A204.1 (cell line): Measurements from ENCODE around the gene SNAP47.

Experiments used
- FAIRE-seq: peaks from 2 replicates; lab custom pipeline; 2012; peaks lifted over from hg19 to GRCh38; lab: Jason Lieb, UNC

The SNAP47 gene

GRCh38 chr1:227798078-227798802 is 63.0 kb downstream of the SNAP47 start:
- no peak for FAIRE-seq

- FAIRE-seq = no peak
Observed at GRCh38 chr1:227799756-227800155, 64.5 kb downstream of the SNAP47 start.

DNA sequence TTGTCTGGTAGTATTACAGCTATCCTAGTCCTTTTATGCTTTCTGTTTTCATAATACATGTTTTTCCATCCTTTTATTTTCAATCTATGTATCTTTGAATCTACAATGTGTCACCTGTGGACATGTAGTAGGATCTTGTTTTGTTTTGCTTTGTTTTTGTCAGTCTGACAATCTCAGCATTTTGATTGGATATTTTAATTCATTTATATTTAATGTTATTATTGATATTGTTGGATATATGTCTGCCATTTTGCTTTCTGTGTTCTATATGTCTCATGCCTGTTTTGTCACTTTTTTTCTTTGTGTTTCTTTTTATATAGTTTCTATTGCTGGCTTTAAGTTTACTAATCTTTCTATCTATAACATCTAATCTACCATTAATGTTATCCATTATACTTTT is 68.7 kb downstream of the SNAP47 start:
- FAIRE-seq = peak; percentile 81

- no peak for FAIRE-seq
Observed at GRCh38 chr1:227805606-227806197, 70.5 kb downstream of the SNAP47 start.

DNA sequence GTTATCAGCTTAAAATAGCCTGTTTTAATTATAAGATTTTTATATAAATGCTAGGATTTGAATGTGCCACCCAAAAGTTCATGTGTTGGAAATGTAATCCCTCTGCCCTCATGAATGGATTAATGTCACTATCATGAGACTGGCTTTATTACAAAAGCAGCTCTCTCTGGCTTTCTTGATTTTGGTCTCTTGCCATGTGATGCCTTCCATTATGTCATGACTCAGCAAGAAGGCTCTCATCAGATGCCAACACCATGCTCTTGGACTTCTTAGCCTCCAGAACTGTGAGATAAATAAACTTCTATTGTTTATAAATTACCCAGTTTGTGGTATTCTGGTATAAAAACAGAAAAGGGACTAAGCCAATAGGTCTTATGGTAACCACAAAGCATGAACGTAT is 73.3 kb downstream of the SNAP47 start:
- no peak for FAIRE-seq

DNA sequence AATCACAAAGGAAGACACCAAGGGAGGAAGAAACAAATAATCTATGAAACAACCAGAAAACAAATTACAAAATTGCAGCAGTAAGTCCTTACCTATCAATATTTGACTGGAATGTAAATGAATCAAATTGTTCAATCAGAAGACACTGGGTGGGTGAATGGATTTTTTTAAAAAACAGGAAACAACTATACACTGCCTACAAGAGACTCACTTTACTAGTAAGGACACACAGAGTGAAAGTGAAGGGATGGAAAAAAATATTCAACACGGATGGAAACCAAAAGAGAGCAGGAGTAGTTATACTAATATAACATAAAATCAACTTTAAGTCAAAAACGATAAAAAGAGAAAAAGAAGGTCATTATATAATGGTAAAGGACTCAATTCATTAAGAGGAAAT is 73.8 kb downstream of the SNAP47 start:
- FAIRE-seq = no peak

- no peak for FAIRE-seq
Observed at GRCh38 chr1:227813962-227814361, 78.7 kb downstream of the SNAP47 start.

- no peak for FAIRE-seq
Observed at GRCh38 chr1:227815468-227816409, 80.5 kb downstream of the SNAP47 start, which contains the start of gene PRSS38. TSS of gene PRSS38 (plus strand) at chr1:227815675. CDS start at chr1:227815717, 42 bp downstream.

DNA sequence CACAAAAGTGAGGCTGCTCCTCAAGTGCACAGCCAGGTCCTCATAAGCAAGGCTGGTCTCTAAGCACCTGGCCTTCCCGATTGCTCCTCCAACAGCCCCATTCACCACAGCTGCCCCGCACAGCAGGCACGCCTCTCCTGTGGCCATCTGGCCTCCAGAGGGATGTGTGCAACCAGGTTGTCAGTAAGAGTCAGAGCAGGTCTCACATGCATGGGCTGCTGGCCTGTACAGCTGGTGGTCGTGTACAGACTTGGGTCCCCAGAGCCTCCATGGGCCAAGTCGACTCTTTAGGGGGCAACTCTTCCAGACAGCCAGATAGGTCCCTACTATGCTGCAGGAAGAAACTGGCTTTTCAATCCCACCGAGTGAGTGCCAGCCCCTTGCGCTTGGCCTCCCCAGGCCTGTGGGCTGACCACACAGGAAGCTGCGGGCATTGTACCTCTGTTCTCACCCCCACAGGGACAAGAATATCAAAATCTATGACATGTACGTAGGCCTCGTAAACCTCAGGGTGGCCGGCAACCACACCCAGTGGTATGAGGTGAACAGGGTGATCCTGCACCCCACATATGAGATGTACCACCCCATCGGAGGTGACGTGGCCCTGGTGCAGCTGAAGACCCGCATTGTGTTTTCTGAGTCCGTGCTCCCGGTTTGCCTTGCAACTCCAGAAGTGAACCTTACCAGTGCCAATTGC is 81.7 kb downstream of the SNAP47 start:
- FAIRE-seq = no peak

GRCh38 chr1:227823537-227823936 is 88.3 kb downstream of the SNAP47 start:
- FAIRE-seq = no peak

- no peak for FAIRE-seq
Observed at GRCh38 chr1:227824204-227824603, 89.0 kb downstream of the SNAP47 start.

GRCh38 chr1:227828786-227829185 is 93.6 kb downstream of the SNAP47 start:
- FAIRE-seq = no peak
